Occipital lobe (tissue), 3 donors: ENCODE results near the gene UBL4A. TPM values are rescaled to one million over a fixed set of nuclear protein-coding genes. Genes with fewer than 3 reads are reported as not detected.

ENCODE experiments used
- DNase-seq: peaks from one replicate; lab custom pipeline; 2025; lab: John Stamatoyannopoulos, UW
- small RNA-seq: library from RNA; depleted of rRNA; stranded (forward); fragments of <200 nt; gene quantifications from one replicate; pipeline ENCODE3, GENCODE V24; 2014
- total RNA-seq: library from RNA; depleted of rRNA; stranded (reverse); fragments of >200 nt; gene quantifications from one replicate; pipeline ENCODE4 v1.2.3, GENCODE V29; 2014

UBL4A gene
- total RNA-seq, 1 donor from 2014 or later, result 33.7 TPM

DNA sequence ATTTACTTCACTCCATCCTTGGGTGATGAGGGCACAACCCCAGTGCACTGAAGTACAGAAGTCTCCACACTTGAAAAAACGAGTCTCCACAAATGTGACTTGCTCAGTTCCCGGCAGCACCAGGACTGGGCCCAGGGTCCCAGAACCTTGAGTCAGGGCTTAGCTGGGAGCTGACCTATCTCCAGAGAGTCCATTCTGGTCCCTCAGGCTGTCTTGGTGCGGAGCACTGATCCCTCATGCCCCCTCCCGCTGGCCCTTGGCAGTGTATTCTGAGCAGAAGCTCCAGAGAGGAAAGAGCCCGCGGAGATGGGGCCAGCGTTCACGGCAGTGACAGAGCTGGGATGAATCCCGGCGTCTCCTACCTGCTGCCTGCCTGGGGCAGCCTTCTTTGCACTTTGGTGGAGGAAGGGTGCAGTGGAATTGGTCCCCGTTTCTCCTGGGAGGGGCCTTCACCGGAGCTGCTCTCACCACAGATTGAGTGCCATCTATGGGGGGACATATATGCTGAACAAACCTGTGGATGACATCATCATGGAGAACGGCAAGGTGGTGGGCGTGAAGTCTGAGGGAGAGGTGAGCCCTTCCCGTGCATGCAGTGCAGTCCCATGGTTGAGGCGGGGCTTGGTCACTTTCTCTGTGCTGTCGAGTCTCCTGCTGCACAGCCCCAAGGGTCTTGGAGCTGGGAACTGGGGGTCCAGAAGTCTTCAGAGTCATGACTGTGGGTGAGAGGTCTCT lies 45.6 kb downstream of the UBL4A start:
- DNase-seq, result no peak

- DNase-seq, result no peak
Measured at GRCh38 chrX:154439841-154440240, 46.6 kb downstream of the UBL4A start.

DNA sequence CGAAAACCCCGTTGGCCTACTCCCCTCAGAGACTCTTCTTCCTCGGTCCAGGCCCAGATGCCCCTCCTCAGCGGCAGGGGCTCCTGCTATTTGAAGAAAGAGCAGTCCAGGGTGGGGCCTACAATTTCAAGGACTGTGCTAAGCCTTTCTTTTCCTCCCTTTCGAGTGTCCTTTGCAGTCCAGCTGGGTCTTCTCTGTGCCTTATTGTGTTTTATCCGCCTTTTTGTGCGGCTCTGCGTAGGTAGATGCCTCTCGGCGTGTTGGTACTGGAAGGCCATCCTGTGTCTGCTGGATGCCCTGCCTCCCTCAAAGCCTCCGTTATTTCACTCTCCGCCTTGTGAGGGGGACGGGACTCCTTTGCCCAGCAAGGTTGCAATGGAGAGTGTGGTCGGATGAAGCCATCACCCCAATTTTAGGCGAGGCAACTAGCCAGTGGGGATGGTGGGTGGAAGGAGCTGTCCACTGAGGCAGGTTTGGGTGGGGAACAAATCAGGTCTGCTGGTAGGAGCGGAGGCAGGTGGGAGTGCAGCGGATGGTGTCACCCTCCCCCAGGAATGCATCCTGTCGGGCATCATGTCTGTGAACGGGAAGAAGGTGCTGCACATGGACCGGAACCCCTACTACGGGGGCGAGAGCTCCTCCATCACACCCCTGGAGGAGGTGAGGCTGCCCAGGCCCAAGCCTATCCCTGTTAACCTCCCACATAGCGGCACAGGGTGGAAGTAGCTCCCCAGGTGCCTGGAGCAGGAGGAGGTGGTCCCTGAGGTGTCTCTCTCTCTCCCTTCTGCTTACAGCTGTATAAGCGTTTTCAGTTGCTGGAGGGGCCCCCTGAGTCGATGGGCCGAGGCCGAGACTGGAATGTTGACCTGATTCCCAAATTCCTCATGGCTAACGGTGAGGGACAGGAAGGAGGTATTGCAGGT lies 48.2 kb downstream of the UBL4A start:
- no peak for DNase-seq

- DNase-seq, result no peak
Measured at GRCh38 chrX:154436983-154437752, 49.2 kb downstream of the UBL4A start, which contains the start of gene GDI1. Gene GDI1 (plus strand): TSS chrX:154437154. CDS start chrX:154437255, 101 bp downstream.

GRCh38 chrX:154436374-154436982 lies 49.9 kb downstream of the UBL4A start:
- DNase-seq, result no peak

- no peak for DNase-seq
Measured at GRCh38 chrX:154435171-154435733, 51.2 kb downstream of the UBL4A start.

DNA sequence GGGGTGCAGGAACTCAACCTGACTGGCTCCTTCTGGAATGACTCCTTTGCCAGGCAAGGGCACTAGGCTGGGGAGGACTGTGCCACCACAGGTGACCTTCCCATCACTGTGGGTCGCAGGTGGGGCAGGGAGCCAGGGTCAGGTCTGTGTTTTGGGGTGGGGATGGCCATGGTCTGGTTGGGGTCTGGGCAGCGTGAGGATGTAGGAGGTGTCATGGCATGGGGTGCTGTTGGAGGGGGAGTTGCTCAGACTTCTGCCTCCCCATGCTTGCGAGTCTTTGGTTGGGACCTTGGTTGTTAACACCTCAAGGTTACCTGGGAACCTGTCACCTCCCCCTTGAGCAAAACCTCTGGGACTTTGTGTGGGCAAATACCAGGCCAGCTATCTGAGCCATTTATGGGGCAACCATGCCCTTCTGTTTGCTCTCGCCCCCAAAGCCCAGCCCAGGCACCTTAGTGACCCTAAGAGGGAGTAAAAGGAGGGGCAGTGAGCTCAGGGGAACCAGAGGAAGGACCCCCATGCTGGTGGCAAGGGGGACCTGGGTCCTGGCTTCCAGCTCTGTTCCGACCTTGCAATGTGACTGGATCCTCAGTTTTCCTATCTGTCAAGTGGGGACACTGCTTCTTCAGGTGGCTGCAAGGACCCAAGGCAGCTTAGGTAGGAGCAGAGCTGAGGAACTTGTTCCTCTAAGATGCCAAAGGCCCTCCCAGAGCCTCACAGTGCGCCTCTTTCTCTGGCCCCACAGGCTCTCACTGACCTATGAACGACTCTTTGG lies 51.8 kb downstream of the UBL4A start:
- DNase-seq, result no peak

Small RNA genes lying within 50 kb of the gene (small RNA-seq; reads per million reads assigned to genes)
- gene MIR6858 (not detected), gene RN7SL697P (not detected)

Other genes starting within 250 kb of the UBL4A start
- not detected for gene OPN1MW3, start 229.0 kb downstream of the UBL4A start, total RNA-seq
- gene TEX28, start 191.5 kb downstream of the UBL4A start, total RNA-seq, result not detected
- gene TKTL1, start 190.8 kb downstream of the UBL4A start, total RNA-seq, result 2.5 TPM
- 73.0 TPM for gene FLNA, start 112.0 kb downstream of the UBL4A start, total RNA-seq
- 17.2 TPM for gene EMD, start 107.3 kb downstream of the UBL4A start, total RNA-seq
- 2,213 TPM for gene RPL10, start 88.2 kb downstream of the UBL4A start, total RNA-seq
- gene DNASE1L1, start 77.4 kb downstream of the UBL4A start, total RNA-seq, result 4.4 TPM
- 10.9 TPM for gene TAFAZZIN, start 75.1 kb downstream of the UBL4A start, total RNA-seq
- 42.7 TPM for gene ATP6AP1, start 57.9 kb downstream of the UBL4A start, total RNA-seq
- gene GDI1, start 49.5 kb downstream of the UBL4A start, total RNA-seq, result 192 TPM
- 13.1 TPM for gene FAM50A, start 42.5 kb downstream of the UBL4A start, total RNA-seq
- gene PLXNA3, start 28.3 kb downstream of the UBL4A start, total RNA-seq, result 14.5 TPM
- gene LAGE3, start 7.3 kb downstream of the UBL4A start, total RNA-seq, result 13.4 TPM
- 3.4 TPM for gene SLC10A3, start 4.0 kb upstream of the UBL4A start, total RNA-seq
- 8.1 TPM for gene FAM3A, start 29.6 kb upstream of the UBL4A start, total RNA-seq
- gene G6PD, start 60.2 kb upstream of the UBL4A start, total RNA-seq, result 17.3 TPM
- gene IKBKG, start 61.0 kb upstream of the UBL4A start, total RNA-seq, result 5.5 TPM
- gene CTAG1A, start 98.5 kb upstream of the UBL4A start, total RNA-seq, result not detected
- not detected for gene CTAG1B, start 132.7 kb upstream of the UBL4A start, total RNA-seq
- not detected for gene CTAG2, start 167.0 kb upstream of the UBL4A start, total RNA-seq